Measurements from ENCODE around the gene RGL4. TPM values are rescaled to one million over a fixed set of nuclear protein-coding genes. Genes with fewer than 3 reads are reported as not detected.
A peak's percentile ranks its signal among the peaks of the same experiment; 100 is the strongest.
"Not testable (repeated sequence)": the region's sequence is repeated elsewhere in the genome, so short reads cannot be mapped to it uniquely, and the experiment has no call there.

The RGL4 gene
- total RNA-seq, 1 donor from 2014 or later = 2.7 TPM

GRCh38 chr22:23698673-23699235 is 7.9 kb downstream of the RGL4 start:
- no peak for DNase-seq

GRCh38 chr22:23700706-23701105 is 9.9 kb downstream of the RGL4 start:
- DNase-seq = no peak

- DNase-seq = no peak
These were observed 13.2 kb downstream of the RGL4 start for GRCh38 chr22:23704062-23704461.

GRCh38 chr22:23704829-23705228 is 14.0 kb downstream of the RGL4 start:
- DNase-seq = no peak

GRCh38 chr22:23705358-23705757 is 14.5 kb downstream of the RGL4 start:
- no peak for DNase-seq

GRCh38 chr22:23708270-23708669 is 17.5 kb downstream of the RGL4 start:
- DNase-seq = no peak

- no peak for DNase-seq
These were observed 18.3 kb downstream of the RGL4 start for GRCh38 chr22:23709107-23709506.

GRCh38 chr22:23712256-23712655 is 21.4 kb downstream of the RGL4 start:
- no peak for DNase-seq

- DNase-seq = no peak
These were observed 23.1 kb downstream of the RGL4 start for GRCh38 chr22:23713696-23714595.

GRCh38 chr22:23714596-23715578 is 24.1 kb downstream of the RGL4 start:
- no peak for DNase-seq

- DNase-seq = no peak
These were observed 25.1 kb downstream of the RGL4 start for GRCh38 chr22:23715806-23716375.

GRCh38 chr22:23716811-23717801 is 26.3 kb downstream of the RGL4 start:
- DNase-seq = peak; percentile 68

GRCh38 chr22:23718371-23719165 is 27.8 kb downstream of the RGL4 start:
- DNase-seq = no peak

GRCh38 chr22:23720855-23721254 is 30.0 kb downstream of the RGL4 start:
- no peak for DNase-seq

- DNase-seq = no peak
These were observed 31.3 kb downstream of the RGL4 start for GRCh38 chr22:23722160-23722559.

- no peak for DNase-seq
These were observed 31.9 kb downstream of the RGL4 start for GRCh38 chr22:23722724-23723123.

- DNase-seq = not testable (repeated sequence)
These were observed 37.3 kb downstream of the RGL4 start for GRCh38 chr22:23728108-23728507.

GRCh38 chr22:23737696-23738095 is 46.9 kb downstream of the RGL4 start:
- no peak for DNase-seq

GRCh38 chr22:23742505-23743264 is 51.9 kb downstream of the RGL4 start:
- no peak for DNase-seq
